ENCODE measurements around the gene SEC61A1.

The SEC61A1 gene

DNA sequence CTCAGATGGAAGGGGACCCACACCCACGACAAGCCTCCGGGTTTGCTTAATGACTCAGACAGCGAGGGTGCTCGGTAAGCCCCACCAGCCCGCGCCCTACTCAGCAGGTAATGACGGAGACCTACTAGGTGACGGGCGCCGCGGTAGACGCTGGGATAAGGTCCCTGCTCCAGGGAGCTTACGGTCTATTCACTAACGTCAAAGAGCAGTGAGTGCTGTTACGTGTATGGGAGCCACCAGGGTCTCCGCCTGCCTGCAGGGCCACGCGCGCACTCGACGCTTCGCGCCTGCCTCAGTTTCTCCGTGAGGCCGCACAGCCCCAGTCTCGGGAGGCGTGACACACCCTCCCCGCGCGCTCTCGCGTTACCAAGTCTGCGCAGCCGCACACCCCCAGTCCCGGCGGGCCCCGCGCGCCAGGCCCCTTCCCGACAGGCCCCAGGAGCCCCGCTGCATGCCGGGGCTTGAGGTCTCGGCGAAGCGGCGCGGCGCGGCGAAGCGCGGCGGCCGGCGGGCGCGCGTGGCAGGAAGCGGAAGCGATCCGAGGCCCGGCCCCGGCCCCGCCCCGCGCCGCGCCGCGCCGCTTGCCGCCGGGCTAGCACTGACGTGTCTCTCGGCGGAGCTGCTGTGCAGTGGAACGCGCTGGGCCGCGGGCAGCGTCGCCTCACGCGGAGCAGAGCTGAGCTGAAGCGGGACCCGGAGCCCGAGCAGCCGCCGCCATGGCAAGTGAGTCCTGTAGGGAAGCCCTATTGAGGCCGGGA is at the start of gene SEC61A1:
TSS of gene SEC61A1 (plus strand) at position 601 of the 758 bp plus-strand sequence. CDS start at position 717, 116 bp downstream.
- DNase-seq, result peak; percentile 95 to 97

DNA sequence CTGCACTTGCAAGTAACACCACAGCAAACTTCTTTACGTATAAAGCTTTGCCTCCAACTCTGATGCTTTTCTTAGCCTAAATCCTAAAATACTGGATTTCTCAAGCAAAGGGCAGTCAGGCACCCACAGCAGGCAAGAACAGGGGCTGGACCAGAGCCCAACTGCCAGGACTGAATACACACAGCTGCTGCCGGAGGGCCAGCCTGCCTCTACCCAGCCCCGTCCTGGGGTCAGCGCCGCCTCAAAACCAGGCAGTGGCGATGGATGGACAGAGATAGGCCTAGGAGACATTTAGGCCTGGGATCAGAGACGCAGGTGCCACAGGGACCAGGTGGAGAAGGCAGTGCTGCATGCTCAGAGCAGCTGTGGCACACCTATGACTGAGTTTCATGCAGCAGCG is 47.6 kb upstream of the SEC61A1 start:
- DNase-seq, result no peak

DNA sequence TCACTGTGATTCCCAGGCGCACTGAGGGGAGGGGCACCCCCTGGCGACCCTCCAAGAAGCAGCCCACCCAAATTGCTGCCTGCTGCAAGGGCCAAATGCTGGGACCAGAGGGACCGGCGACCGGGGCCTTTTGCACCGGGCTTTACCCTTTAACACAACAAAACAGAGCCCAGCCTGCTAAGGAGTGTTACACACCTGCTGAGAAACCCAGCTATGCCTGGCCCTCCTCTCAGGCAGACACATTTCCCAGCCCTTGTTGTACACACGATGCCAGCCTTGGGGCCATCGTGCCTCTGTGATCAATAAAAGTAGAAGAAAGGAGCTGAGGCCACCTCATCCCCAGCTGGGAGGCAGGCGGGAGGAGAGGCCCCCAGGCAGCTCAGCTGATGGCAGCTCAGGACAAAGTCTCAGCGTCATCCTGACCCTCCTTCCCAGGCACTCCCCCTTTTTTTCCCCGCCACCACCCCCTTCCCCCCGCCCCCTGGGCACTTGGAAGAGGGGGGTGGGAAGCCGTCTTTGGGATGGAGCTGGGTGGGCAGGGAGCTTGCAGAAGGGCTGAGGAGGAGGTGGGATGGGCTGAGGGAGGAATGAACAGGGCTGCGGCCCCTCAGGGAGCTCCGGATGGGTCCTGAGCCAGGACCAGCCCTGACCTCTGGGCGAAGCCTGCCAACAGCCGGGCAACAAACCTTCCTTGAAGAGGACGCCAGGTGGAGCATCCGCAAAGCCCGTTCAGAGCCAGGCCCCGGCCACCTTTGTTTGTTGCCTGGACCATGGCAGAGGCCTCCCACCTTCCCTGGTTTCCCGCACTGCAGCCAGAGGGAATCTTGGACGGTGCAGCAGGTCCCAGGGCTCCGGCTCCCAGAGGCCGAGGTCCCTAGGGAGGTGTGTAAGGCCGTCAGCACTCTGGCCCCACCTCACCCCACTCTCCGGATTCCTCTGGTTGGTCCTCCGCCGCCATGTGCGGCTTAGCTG is 45.9 kb upstream of the SEC61A1 start:
- DNase-seq, result no peak

DNA sequence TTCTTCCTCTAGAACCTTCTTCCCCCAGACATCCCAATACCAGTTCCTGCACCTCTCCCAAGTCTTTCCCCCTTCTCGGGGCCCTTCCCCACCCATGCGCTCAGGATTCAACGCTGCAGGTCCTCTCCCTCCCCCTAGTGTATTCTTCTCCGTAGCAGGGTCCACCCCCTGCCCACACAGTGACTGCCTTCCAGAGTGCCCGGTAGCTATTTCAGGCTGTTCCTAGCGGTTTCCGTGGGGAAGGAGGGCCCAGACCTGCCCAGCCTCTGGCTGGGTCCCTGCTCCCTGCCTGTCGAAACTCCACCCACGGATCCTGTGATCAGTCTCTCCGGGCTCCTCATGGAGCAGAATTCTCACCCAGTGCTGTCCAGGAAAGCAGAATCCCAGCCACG is 45.2 kb upstream of the SEC61A1 start:
- no peak for DNase-seq

DNA sequence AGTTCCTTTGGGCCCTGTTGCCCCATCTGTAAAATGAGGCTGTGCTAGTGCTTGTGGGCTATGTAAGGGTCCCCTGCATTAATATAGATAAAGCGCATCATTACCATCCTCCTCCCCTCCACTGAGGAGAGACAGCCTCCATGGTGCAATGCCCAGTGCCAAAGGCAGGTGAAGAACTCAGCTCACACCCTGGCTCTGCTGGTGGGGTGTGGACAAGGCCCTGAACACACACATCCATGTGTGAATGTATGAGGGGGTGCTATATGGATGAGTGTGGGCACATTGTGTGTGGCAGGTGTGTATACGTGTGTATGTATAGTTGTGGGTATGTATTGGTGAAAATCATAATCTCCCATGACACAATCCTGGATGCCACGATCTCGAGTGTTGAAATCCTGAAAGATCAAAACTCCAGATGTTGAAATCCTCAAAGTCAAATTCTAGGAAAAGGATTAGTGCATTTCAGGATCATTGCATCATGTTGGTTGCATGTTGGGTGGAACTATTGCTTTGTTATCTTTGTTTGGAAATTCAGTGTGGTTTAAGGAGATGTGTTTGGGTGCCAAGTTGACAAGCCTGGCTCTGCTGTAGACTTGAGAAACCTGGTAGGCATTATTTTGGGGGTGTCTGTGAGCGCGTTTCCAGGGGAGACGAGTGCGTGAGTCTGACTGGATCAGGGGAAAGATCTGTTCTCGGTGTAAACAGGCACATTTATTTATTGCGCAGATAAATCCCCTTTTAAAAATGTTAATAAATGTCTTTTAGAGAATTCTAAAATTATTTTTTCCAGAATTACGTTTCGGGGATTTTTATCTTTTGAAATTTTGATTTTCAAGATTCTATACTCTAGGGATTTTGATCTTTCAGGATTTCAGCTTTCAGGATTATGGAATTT is 42.0 kb upstream of the SEC61A1 start:
- no peak for DNase-seq

DNA sequence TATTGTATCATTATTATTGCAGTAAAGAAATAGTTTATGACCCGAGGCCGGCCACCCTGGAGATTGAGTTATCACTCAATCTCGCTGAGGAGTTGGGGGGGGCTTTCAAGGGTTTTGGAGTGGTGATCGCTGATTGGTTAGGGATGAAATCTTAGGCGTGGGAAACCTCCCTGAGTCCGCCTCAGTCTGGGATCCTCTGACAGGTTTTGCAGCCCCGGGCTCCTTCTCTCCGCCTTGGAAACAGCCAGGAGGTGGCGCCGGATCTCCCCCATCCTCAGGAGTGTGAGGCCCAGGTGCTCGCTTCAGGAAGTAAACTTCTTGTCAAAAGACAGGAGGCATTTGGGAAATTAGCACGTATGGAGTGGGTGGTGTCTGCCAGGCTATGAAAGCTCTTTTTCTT is 41.1 kb upstream of the SEC61A1 start:
- DNase-seq, result peak; percentile 32 to 34

DNA sequence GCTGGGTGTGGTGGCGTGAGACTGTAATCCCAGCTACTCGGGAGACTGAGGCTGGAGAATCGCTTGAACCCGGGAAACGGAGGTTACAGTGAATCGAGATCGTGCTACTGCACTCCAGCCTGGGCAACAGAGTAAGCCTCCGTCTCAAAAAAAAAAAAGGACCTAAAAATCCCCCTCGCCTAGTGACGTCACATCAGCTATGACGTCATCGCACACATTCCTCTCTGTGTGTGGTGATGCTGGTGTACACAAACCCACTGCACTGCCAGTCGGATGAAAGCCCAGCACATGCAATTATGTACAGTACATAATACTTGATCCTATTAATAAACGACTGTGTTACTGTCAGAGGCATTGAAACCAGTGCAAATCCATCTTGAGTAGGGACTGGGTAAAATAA is 40.2 kb upstream of the SEC61A1 start:
- DNase-seq, result no peak

DNA sequence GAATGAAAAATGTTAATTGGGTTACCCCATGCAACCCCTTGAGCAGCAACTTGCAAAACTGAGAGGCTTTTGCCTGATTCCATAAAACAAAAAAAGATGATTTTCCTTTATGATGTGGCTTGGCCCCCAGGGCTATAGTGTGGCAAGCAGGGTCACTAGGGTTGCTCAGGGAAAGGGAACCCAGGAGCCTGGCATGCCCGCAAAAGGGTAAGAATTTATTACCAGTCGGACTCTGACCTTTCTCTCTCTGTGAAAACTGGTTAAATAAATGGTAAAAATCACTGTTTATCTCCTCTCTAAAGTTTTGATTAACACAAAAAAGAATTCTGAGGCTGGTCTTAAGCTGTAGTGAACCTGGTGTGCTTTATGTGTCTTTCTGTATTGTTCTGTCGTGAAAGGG is 37.7 kb upstream of the SEC61A1 start:
- no peak for DNase-seq

DNA sequence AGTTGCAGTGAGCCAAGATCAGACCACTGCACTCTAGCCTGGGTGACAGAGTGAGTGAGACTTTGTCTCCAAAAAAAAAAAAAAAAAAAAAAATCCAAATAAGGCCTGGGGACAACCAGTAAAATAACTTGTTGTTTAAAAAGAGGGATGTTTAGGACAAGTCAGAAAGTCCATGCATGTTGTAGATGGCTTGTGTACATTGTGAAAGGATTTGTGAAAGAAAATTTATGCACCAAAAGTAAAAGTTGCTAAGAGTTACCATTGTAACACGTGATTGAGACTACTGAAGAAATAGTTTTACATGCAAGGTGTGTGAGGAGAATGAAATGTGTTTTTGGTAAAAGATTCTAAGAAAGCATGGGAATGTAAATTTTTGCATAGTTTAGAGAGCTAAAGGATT is 35.7 kb upstream of the SEC61A1 start:
- no peak for DNase-seq

DNA sequence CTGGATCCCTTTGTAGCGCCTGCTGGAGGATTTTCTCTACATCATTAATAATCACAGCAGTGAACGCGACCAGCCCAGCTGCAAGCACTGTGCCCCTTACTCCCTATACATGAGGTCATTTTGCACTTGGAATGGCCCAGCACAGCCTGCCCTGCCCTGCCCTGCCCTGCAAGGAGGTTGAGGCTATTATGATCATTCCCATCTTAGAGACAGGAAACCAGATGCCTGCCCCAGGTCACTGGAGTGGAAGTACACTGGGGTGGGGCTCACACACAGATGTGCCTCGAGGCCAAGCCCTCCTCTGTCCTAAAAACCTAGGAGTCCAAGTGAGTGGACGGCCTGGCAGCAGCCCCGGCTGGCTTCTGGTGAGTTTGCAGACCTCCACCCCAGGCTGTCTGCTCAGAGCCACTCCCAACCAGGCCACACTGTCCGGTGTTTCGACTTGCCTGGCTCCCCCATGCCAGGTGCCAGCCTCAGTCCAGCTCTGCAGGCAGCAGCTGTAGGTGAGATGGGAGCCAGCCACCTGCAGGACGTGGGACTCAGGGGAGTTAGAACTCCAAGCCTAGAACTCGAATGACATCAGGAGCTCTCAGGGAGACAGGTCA is 30.4 kb upstream of the SEC61A1 start:
- DNase-seq, result no peak

DNA sequence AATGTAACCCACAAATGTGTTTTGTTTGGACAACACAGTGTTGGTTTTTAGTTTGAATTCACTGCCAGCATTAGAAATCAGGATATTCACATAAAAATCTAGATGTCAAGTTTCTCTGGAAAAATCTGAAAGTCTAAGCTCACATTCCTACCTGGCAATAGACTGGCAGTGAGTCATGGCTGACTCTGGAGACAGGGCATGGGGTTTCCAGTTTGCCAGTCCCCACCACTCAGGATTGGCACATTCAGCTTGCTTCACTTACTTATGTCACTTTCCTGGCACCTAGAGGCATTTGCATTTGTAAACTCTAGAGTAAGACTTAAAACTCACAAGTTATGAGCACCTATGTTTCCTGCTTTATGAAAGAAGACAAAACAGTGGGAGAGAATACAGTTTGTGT is 19.1 kb upstream of the SEC61A1 start:
- DNase-seq, result no peak

DNA sequence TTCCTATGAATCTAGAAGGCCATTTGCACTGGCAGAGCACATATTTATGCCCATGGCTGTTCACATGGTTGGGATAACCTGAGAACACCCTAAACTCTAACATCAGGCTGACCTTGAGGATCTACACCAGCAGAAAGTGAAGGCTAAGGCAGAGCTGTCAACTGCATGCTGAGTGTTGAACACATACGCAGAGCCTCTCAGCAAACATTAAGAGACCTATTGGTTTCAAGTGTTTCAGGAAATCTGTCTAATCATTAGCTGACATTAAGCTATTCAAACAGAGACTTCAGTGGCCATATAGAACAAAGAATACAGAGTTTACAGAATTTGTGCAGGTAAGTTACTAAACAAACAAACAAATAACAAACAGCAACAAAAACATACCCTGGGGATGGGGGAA is 16.1 kb upstream of the SEC61A1 start:
- no peak for DNase-seq

DNA sequence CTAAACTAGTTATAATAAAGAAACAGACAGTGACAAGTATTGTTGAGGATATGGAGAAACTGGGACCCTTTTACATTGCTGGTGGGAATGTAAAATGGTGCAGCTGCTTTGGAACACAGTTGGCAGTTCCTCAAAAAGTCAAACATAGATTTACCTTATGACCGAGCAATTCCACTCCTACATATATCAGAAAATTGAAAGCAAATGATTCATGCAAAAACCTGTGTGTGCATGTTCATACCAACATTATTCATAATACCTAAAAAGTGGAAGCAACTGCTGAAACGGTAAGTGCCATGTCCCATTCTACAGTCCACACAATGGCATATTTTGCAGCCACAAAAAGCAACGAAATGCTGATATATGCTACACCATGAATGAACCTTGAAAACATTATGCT is 12.2 kb upstream of the SEC61A1 start:
- DNase-seq, result no peak

DNA sequence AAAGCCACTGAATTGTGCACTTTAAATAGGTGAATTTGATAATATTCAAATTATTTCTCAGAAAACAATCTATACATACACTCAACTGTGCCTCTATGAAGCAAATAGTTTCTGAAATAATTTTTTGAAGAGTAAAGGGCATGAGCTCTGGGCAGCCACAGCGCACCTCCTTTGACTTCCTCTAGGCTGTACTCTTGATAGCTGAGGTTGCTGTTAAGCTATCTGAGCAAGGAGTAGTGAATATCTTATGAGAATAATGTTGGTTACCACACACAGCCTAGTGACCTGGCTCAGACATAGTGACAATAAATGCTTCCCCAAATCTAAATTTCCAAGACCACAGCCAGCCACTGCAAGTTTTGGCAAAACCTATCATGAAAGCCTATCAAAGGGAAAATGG is 11.6 kb upstream of the SEC61A1 start:
- DNase-seq, result no peak

DNA sequence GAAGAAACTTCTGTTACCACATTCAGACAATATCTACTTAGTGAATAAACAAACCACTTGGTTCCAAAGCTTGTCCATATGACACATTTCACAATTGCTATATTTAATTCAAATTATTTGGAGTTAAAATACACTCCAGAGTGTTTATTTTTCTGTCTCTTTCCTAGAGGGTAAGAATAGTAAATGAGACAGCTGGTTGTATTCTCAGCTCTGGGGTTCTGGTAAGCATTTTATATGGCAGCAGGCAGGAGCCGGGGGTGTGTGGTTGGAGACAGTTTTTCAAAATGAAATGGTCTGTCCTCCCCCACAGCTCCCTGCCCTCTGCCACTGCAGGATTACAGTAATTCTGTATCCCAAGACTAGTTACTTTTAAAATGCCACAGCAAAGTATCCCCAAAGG is 10.9 kb upstream of the SEC61A1 start:
- DNase-seq, result no peak

DNA sequence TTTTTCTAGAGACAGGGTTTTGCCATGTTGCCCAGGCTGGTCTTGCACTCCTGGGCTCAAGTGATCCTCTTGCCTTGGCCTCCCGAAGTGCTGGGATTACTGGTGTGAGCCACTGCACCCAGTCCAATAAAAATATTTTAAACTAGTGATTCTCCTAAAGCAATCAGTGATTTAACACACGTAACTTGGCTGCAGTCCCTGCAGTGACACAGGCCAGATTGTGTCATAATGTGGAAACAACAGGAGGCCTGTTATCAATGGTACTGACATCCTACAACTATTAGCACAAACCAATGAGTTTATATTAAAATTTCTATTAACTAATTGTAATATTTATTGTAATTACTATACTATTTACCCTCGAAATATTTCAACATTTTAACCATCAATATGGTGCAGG is 1.6 kb upstream of the SEC61A1 start:
- DNase-seq, result no peak

DNA sequence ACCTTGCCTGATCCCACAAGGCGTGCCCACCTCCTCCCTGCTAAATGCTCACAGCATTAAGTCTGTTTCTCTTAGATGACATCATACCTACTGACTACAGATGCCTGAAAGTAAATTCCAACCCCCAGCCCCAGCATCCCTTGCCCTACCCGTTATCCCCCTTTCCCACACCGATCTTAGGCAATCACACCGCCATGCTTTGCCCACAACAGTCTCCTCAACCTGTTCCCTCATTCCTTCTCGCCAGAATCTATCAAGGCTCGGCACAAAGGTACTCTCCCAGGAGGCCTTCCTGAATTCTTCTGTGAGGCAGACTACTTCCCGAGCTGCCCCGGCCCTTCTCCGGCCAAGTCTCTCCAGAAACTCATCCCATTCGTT is 789 bp upstream of the SEC61A1 start:
- no peak for DNase-seq

DNA sequence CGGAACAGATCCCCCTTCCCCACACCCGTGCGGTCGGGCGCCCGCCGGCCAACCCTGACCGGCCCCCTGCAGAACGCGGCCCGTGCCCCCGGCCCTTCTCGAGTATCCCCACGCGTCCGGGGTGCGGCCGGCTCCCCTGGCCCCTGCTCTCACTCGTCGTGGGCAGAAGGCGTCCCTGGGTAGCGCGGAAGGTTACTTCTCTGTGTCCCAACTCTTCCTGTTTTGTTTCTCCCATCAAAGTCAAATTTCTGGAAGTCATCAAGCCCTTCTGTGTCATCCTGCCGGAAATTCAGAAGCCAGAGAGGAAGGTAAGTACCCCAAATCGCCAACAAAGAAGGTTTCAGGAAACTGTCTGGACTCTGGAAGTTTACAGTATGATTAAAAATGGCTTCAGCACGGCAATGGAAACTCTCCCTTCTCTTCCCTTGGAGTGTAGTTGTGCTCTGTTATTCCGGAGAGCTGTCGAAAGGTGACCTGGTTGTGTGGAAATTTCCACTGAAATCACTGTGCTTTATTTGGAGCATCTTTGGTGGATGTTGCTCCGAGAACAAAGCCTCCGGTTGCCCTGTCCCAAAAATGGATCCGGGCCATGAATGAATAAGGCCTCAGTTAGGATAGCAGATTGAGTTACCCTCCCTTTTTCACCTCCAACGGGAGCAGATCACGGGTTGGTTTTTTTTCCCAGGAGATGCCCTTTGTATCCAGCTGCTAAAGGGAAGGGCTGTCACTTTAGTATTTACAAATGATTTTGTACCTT is 536 bp downstream of the SEC61A1 start:
- DNase-seq, result no peak

DNA sequence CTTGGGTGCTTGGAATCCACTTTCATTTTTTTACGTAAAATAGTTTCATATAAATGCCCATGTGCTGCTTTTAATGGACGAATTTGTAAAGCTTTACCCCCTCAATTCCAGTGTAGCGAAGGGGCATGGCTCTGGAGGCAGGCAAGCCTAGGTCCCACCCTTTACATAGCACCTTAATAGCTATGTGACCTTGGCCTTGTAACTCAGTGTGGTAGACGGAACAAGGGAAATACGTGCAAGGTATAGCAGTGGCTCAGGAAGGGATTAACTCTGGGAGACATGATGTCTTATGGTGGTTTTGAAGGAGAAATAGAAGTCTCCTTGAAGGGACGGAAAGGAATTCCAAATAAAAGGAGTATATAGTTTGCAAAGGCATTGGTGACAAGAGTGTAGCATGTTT is 1.4 kb downstream of the SEC61A1 start:
- DNase-seq, result no peak

DNA sequence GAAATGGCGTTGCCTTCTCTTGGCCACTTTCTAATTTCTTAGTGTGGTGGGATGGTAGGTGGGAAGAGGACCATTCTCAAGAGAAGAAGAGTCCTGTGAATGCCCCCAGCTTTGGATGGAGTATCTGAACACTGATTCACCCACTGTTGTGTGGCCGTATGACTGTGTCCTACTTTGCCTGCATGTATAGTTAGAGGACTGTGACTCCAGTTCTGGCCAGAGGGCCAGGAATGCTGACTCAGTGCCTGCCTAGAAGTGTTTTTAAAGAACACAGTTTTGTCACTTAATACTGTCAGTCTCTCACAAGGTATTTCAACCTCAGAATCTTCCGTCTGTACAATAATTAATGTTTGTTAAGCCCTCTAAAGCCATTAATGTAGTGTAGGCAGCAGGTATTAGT is 2.1 kb downstream of the SEC61A1 start:
- no peak for DNase-seq

DNA sequence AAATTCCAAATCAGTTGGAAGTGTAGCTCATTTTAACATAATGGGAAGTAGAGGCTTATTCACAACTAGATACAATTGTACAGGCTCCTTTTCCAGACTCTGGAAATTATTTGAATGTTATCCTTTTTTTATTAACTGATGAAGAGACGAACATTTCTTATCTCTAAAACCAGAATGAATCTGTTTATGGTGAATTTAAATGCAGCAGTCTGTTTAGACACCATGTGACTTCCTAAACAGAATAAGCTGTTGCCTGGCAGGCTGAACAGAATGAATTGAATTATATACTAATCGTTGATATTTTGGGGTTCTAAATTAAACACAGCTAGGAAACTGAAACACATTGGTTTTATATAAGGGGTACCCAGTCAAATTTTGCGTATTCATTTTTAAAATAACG is 4.0 kb downstream of the SEC61A1 start:
- DNase-seq, result no peak
